Measurements from ENCODE around the gene ARHGAP26.
A peak's percentile ranks its signal among the peaks of the same experiment; 100 is the strongest.

Gene ARHGAP26

DNA sequence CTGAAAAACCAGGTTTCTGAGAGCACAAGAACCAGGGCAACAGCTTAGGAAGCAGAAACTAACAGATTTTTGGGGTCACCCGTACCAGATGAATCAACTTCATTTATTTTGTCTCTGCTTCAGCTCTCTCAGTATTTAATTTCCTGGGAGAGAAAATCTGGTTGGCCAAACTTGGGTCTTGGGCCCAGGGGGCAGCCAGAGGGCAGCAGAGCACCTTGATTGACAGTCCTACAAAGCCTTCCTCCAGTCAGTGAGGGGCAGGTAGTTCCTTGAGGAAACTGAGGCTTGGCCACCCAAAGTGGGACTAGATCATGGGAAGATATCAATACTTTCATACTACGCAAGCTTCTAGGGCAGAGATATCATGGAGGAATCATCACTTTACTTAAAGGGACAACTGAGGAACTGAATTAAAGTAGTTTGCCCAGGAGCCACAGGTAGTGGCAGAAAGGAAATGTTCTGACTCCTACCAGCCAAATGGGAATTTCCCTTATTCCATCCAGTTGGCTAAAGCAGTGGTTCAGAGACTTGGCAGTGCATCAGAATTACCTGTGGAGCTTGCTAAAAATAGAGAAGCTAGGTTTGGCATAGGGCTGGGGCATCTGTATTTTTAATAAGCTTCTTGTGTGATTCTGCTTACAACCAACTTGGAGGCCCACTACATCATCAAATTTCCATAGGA, 21.5 kb upstream of the ARHGAP26 start:
- Histone ChIP-seq H3K27me3 (ENCODE audit: insufficient read depth, low read depth) (no peaks in the 10 kb centered on the region), H3K4me3 (IDR thresholded peaks at IDR 0.05; ENCODE audit: insufficient read depth, low read depth, low read length) (no peak overlapping the region), H3K36me3 (ENCODE audit: insufficient read depth) (no peaks in the 10 kb centered on the region), H4K20me1 (ENCODE audit: insufficient read depth) (no peaks in the 10 kb centered on the region), H3K4me2 (no peak overlapping the region), H3K9ac (no peak overlapping the region), H3K27ac (no peak overlapping the region), H3K79me2 (ENCODE audit: insufficient read depth, low read depth) (no peaks in the 10 kb centered on the region), H3K4me1 (ENCODE audit: low read depth, poor library complexity, severe bottlenecking) (no peaks in the 10 kb centered on the region), H2AFZ (ENCODE audit: low read depth) (no peak overlapping the region)
- TF ChIP-seq, protein P1, sequence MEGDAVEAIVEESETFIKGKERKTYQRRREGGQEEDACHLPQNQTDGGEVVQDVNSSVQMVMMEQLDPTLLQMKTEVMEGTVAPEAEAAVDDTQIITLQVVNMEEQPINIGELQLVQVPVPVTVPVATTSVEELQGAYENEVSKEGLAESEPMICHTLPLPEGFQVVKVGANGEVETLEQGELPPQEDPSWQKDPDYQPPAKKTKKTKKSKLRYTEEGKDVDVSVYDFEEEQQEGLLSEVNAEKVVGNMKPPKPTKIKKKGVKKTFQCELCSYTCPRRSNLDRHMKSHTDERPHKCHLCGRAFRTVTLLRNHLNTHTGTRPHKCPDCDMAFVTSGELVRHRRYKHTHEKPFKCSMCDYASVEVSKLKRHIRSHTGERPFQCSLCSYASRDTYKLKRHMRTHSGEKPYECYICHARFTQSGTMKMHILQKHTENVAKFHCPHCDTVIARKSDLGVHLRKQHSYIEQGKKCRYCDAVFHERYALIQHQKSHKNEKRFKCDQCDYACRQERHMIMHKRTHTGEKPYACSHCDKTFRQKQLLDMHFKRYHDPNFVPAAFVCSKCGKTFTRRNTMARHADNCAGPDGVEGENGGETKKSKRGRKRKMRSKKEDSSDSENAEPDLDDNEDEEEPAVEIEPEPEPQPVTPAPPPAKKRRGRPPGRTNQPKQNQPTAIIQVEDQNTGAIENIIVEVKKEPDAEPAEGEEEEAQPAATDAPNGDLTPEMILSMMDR (conservative IDR thresholded peaks at IDR 0.05; ENCODE audit: low read depth, low read length) = peak; percentile 42; the same call in 1 of the 2 replicates

DNA sequence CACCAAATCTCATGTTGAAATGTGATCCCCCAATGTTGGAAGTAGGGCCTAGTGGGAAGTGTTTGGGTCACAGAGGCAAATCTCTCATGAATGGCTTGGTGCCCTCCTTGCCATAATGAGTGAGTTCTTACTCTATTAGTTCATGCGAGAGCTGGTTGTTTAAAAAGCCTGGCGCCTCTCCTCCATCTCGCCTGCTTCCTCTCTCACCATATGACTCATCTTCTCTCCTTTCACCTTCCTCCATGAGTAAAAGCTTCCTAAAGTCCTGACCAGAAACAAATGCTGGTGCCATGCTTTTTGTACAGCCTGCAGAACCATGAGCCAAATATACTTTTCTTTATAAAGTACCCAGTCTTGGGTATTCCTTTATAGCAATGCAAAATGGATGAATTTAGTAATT, 20.9 kb upstream of the ARHGAP26 start:
- H3K27ac ChIP-seq = no peak overlapping the region
- no peaks in the 10 kb centered on the region for H3K27me3 ChIP-seq (ENCODE audit: insufficient read depth, low read depth)
- no peak overlapping the region for H3K4me3 ChIP-seq (IDR thresholded peaks at IDR 0.05; ENCODE audit: insufficient read depth, low read depth, low read length)
- no peak overlapping the region for H2AFZ ChIP-seq (ENCODE audit: low read depth)
- no peak overlapping the region for H3K9ac ChIP-seq
- TF ChIP-seq, protein P1 (conservative IDR thresholded peaks at IDR 0.05; ENCODE audit: low read depth, low read length) = no peak
- no peaks in the 10 kb centered on the region for H4K20me1 ChIP-seq (ENCODE audit: insufficient read depth)
- H3K79me2 ChIP-seq (ENCODE audit: insufficient read depth, low read depth) = no peaks in the 10 kb centered on the region
- H3K4me1 ChIP-seq (ENCODE audit: low read depth, poor library complexity, severe bottlenecking) = no peaks in the 10 kb centered on the region
- H3K36me3 ChIP-seq (ENCODE audit: insufficient read depth) = no peaks in the 10 kb centered on the region
- no peak overlapping the region for H3K4me2 ChIP-seq

DNA sequence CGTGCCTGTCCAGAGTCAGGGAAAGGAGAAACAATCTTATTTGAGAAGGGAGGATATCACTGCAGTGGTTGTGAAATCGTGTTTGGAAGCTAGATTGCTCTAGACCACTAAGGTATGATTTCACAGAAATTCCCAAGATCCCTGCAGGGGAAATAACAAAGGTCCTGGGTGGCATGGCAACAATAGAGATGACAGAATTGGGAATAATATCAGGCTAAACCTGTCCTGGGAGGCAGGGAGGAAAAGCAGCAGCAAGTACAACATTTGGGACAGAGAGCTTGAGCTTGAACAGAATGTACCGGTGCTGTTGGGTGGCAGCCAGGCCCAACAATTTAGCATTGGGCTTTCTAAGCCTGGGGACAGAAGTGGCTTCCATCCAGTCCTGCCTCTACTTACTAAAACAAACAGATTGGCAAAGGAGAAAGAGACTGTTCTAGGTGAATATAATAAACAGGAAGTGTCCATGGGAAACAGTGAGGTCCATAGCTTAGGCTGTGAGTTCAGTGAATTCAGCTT, 17.0 kb upstream of the ARHGAP26 start:
- H3K79me2 ChIP-seq (ENCODE audit: insufficient read depth, low read depth) = no peaks in the 10 kb centered on the region
- H3K27me3 ChIP-seq (ENCODE audit: insufficient read depth, low read depth) = no peaks in the 10 kb centered on the region
- no peak overlapping the region for H3K27ac ChIP-seq
- no peaks in the 10 kb centered on the region for H4K20me1 ChIP-seq (ENCODE audit: insufficient read depth)
- H3K4me1 ChIP-seq (ENCODE audit: low read depth, poor library complexity, severe bottlenecking) = no peaks in the 10 kb centered on the region
- no peak overlapping the region for H3K4me2 ChIP-seq
- TF ChIP-seq, protein P1 (conservative IDR thresholded peaks at IDR 0.05; ENCODE audit: low read depth, low read length) = no peak
- no peak overlapping the region for H2AFZ ChIP-seq (ENCODE audit: low read depth)
- no peak overlapping the region for H3K4me3 ChIP-seq (IDR thresholded peaks at IDR 0.05; ENCODE audit: insufficient read depth, low read depth, low read length)
- H3K36me3 ChIP-seq (ENCODE audit: insufficient read depth) = no peaks in the 10 kb centered on the region
- no peak overlapping the region for H3K9ac ChIP-seq

DNA sequence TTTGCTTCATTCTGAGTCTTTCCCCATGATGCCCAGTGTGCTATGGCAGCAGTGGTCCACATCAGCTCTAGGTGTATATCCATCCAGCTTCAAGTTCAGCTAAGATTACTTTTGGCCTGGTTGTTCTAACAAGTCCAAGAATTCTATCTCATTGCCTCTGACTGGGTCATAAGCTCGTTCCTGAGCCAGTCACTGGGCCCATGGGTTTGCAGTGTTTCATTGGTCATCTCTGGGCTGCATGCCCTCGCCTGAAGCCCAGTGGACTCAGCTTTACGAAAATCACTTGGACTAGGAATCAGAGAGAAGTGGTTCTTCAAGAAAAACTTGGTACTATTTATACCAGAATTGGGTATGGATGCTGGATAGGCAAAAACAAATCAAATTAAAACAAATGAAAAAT, 16.1 kb upstream of the ARHGAP26 start:
- no peaks in the 10 kb centered on the region for H3K27me3 ChIP-seq (ENCODE audit: insufficient read depth, low read depth)
- H3K4me1 ChIP-seq (ENCODE audit: low read depth, poor library complexity, severe bottlenecking) = no peaks in the 10 kb centered on the region
- H3K4me3 ChIP-seq (IDR thresholded peaks at IDR 0.05; ENCODE audit: insufficient read depth, low read depth, low read length) = no peak overlapping the region
- no peak overlapping the region for H3K27ac ChIP-seq
- no peaks in the 10 kb centered on the region for H3K79me2 ChIP-seq (ENCODE audit: insufficient read depth, low read depth)
- no peak overlapping the region for H2AFZ ChIP-seq (ENCODE audit: low read depth)
- TF ChIP-seq, protein P1 (conservative IDR thresholded peaks at IDR 0.05; ENCODE audit: low read depth, low read length) = no peak
- H3K9ac ChIP-seq = no peak overlapping the region
- H3K36me3 ChIP-seq (ENCODE audit: insufficient read depth) = no peaks in the 10 kb centered on the region
- H4K20me1 ChIP-seq (ENCODE audit: insufficient read depth) = no peaks in the 10 kb centered on the region
- no peak overlapping the region for H3K4me2 ChIP-seq
